Lower lobe of right lung (tissue), 2 donors: ENCODE data around the gene CARHSP1. TPM values are rescaled to one million over a fixed set of nuclear protein-coding genes. Genes with fewer than 3 reads are reported as not detected.

Experiments used
- ATAC-seq, 2 donors: fragments of 200-7000 bp; cut with Tn5 transposase; one replicate each; pipeline ENCODE4 v1.9.1; 2020 to 2022; ENCODE audit warnings: mild to moderate bottlenecking in 2 of 2, moderate library complexity in 2 of 2
- DNase-seq: peaks from one replicate; pipeline ENCODE4 v3.0.0-alpha.2; 2020
- H3K27ac ChIP-seq: fragments of 200-600 bp; one replicate; pipeline ENCODE4 v1.8.0; 2022
- H3K27me3 ChIP-seq: fragments of 200-600 bp; one replicate; pipeline ENCODE4 v1.8.0; 2022; ENCODE audit warnings: low read depth
- H3K36me3 ChIP-seq: fragments of 200-600 bp; one replicate; pipeline ENCODE4 v1.8.0; 2022; ENCODE audit warnings: mild to moderate bottlenecking
- H3K4me1 ChIP-seq: fragments of 200-600 bp; one replicate; pipeline ENCODE4 v1.8.0; 2022
- H3K4me3 ChIP-seq: fragments of 200-600 bp; one replicate; pipeline ENCODE4 v1.8.0; 2022; ENCODE audit warnings: mild to moderate bottlenecking
- H3K9me3 ChIP-seq: fragments of 200-600 bp; one replicate; pipeline ENCODE4 v1.8.0; 2022
- intact Hi-C: fragments of 100-400 bp; cut with DNase I; formaldehyde crosslinking; loops from one replicate; pipeline ENCODE4 v1.11.0; 2022
- total RNA-seq: library from RNA; stranded (reverse); fragmentation: NEBNext Ultra II Directional; extraction: Animal tissue kit (Norgen Biotek cat#: 25700); gene quantifications from one replicate; pipeline ENCODE4 v1.2.1, GENCODE V29; 2021
- TF ChIP-seq, protein P1 (sequence below): fragments of 200-600 bp; IDR thresholded peaks from one replicate; pipeline ENCODE4 v1.8.0; 2022; ENCODE audit warnings: antibody characterized with exemption, mild to moderate bottlenecking
- donor health status: DM: no; HTN: yes; CAD: no; lungs with severe emphysema.

CARHSP1 gene
- total RNA-seq, 1 donor from 2014 or later: 89.0 TPM

DNA sequence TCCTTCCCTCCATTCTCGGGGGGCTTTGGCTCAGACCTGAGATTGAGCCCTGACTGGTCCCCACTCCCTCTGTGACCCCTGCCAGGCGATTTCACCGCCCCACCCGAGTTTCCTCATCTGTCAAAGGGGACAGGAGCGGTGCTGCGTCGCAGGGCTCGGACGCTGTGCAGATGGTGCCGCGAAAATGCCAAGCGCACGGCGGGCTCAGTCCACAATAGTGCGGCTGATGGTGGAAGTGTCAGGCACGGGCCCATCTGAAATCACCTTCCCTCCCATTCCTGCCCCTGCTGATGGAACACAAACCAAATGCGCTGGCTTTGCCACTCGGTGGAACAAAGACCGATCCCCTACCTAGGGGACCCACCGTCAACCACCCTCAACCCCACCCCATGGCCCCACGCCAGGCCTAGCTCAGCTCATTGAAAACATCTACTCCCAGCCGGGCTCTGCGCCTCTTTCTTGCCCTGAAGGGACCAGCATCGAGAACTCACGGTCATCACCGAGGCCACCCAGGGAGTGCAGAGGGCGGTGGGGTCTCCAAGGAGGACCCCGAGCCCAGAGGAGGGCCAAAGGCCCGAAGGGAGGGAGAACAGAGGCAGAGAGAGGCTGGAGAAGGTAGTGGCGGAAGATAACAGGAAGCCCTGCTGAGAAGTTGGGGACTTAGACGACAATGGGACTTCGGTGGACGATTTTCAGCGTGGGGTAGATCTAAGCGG, 1.4 kb downstream of the CARHSP1 start:
- DNase-seq (no peak), ATAC-seq (no peak)
- Histone ChIP-seq H3K4me3 (peak overlapping the region; percentile 67), H3K27ac (peak overlapping the region; percentile 87), H3K9me3 (no peaks in the 10 kb centered on the region), H3K27me3 (no peaks in the 10 kb centered on the region), H3K36me3 (peaks cover 7% of the 10 kb centered on the region), H3K4me1 (peaks cover 69% of the 10 kb centered on the region)
- intact Hi-C loops: no loop called here
- TF ChIP-seq, protein P1, sequence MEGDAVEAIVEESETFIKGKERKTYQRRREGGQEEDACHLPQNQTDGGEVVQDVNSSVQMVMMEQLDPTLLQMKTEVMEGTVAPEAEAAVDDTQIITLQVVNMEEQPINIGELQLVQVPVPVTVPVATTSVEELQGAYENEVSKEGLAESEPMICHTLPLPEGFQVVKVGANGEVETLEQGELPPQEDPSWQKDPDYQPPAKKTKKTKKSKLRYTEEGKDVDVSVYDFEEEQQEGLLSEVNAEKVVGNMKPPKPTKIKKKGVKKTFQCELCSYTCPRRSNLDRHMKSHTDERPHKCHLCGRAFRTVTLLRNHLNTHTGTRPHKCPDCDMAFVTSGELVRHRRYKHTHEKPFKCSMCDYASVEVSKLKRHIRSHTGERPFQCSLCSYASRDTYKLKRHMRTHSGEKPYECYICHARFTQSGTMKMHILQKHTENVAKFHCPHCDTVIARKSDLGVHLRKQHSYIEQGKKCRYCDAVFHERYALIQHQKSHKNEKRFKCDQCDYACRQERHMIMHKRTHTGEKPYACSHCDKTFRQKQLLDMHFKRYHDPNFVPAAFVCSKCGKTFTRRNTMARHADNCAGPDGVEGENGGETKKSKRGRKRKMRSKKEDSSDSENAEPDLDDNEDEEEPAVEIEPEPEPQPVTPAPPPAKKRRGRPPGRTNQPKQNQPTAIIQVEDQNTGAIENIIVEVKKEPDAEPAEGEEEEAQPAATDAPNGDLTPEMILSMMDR: no peak

DNA sequence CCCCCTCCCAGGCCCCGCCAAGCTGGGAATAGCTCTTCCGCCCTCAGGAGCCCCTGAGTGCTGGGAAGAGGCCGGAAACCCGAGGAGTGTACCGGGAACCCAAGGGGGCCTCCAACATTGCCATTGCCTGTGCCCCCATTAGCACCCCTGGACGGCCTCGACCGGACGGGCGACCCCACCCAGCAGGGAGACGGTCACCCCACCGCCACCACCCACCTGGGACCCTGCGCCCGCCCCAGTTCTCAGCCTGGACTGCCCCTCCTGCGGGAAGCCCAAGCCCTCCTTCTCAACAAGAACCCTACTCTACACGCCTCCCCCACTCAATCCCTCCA, 2.0 kb downstream of the CARHSP1 start:
- intact Hi-C loops: no loop called here
- Histone ChIP-seq H3K36me3 (peaks cover 7% of the 10 kb centered on the region), H3K4me1 (peaks cover 73% of the 10 kb centered on the region), H3K27me3 (no peaks in the 10 kb centered on the region), H3K9me3 (no peaks in the 10 kb centered on the region), H3K27ac (peak overlapping the region; percentile 87), H3K4me3 (peak overlapping the region; percentile 67)
- DNase-seq (no peak), ATAC-seq (no peak)
- TF ChIP-seq, protein P1: no peak

DNA sequence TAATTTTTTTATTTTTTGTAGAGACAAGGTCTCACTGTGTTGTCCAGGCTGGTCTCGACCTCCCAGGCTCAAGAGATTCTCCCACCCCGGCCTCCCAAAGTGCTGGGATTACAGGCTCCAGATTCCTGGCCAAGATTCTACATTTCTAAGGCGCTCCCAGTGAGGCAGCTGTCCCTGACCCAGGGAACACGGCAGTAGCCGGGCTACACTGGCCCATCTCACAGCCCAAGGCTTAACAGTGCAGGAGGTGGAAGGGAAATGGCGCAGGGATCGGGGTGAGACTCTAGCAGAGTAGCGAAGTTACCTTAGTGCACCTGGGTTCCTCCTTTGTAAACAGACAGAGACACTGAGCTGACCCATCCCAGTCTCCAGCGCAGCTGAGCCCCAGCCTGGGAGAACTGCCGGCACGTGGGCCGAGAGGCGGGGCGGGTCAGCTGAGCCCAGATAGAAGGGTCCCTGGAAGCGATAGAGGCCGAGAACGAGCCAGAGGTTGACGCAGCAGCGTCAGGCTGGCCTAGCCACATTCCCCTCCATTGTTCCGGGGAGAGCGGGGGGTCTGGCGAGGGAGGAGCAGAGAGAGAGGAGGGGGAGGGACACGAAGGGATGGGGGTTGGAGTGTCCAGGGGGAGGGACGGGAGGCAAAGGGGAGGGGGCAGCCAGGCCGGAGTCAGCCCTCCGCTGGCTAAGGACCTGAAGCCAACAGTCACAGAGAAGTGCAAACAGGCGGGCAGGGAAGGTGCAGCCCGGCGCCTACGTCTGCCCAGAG, 2.5 kb downstream of the CARHSP1 start:
- H3K4me3 ChIP-seq: peak overlapping the region; percentile 67
- no peak for DNase-seq
- H3K4me1 ChIP-seq: peaks cover 78% of the 10 kb centered on the region
- no peaks in the 10 kb centered on the region for H3K27me3 ChIP-seq
- peak overlapping the region; percentile 87 for H3K27ac ChIP-seq
- no peaks in the 10 kb centered on the region for H3K9me3 ChIP-seq
- H3K36me3 ChIP-seq: peaks cover 7% of the 10 kb centered on the region
- ATAC-seq: no peak
- intact Hi-C loops: no loop called here
- TF ChIP-seq, protein P1: no peak

DNA sequence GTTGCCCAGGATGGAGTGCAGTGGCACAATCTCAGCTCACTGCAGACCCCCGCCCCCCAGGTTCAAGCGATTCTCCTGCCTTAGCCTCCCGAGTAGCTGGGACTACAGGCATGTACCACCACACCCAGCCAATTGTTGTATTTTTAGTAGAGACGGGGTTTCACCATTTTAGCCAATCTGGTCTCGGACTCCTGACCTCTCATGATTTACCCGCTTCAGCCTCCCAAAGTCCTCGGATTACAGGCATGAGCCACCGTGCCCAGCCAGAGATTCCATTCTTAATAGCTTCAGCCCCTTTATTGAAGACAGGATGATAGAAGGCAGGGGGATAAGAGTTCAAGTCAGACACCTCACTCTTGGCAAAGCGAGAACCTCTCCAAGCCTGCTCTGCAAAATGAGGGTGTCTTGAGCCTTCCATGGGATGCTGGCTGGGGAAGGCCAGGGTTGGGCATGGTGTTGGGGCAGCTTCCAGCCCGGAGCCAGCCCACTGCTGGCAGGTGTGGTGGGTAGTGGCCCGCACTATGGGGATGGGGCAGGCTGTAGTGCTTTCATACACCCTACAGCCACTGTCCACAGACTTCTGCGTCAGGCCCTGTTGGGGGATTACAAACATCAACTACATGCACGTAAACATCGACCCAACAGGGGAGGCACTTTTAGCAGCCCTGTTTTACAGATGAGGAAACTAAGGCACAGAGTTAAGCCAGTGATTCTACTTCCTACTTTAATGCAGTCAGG, 3.5 kb downstream of the CARHSP1 start:
- DNase-seq (no peak), ATAC-seq (no peak)
- Histone ChIP-seq H3K4me3 (no peak overlapping the region), H3K27ac (peak overlapping the region; percentile 27), H3K4me1 (peaks cover 82% of the 10 kb centered on the region), H3K9me3 (no peaks in the 10 kb centered on the region), H3K27me3 (no peaks in the 10 kb centered on the region), H3K36me3 (peaks cover 7% of the 10 kb centered on the region)
- TF ChIP-seq, protein P1: no peak
- intact Hi-C loops: no loop called here

DNA sequence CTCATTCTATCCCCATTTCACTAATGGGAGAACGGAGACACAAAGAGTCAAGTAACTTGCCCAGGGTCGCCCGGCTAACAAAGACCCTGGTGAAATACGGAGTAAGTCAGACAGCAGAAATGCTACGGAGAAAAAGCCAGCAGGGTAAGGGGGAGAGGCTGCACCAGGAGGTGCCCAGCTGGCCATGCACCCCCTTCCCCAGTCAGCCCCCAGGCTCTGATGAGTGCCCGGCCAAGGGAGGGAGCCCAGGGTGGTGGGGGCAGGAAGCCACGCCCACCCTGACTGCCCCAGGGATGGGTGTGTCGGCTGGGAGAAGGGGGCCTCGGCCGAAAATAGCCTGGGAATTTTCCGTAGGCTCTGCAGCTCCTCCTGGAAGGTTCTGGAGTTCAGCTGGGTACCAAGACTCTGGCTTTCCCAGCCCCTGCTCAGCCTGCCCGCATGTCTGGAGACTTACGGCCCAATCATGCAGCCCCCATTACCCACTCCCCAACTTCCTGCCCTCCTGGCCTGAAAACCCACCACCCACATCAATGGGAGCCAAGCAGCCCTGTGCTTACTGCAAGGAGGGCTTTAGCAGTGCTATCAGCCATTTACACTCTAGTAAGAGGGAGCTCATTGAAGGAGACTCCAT, 4.2 kb downstream of the CARHSP1 start:
- Histone ChIP-seq H3K4me1 (peaks cover 86% of the 10 kb centered on the region), H3K27me3 (no peaks in the 10 kb centered on the region), H3K4me3 (no peak overlapping the region), H3K9me3 (no peaks in the 10 kb centered on the region), H3K27ac (peak overlapping the region; percentile 44), H3K36me3 (peaks cover 7% of the 10 kb centered on the region)
- DNase-seq (no peak), ATAC-seq (no peak)
- TF ChIP-seq, protein P1: no peak
- intact Hi-C loops: no loop called here
